GM23338 (cell line): ENCODE data around the gene KLHL1. TPM values are rescaled to one million over a fixed set of nuclear protein-coding genes. Genes with fewer than 3 reads are reported as not detected.

Source experiments
- ATAC-seq: fragments of 200-7000 bp; cut with Tn5 transposase; 3 replicates; pipeline ENCODE4 v1.9.1; 2020
- DNase-seq: peaks from one replicate; pipeline ENCODE4 v3.0.0-alpha.2; 2015; ENCODE audit warnings: low spot score
- H2AFZ ChIP-seq: fragments of 200-600 bp; sonication (generic); 2 replicates; pipeline ENCODE4 v1.8.0; 2016; ENCODE audit warnings: antibody characterized with exemption, mild to moderate bottlenecking, moderate library complexity
- H3F3A ChIP-seq: fragments of 200-600 bp; sonication (generic); replicated peaks from 2 replicates; pipeline ENCODE4 v1.8.0; 2017; ENCODE audit warnings: antibody characterized with exemption, mixed run types, low read depth
- H3K27ac ChIP-seq: fragments of 200-600 bp; sonication (generic); 2 replicates; pipeline ENCODE4 v1.6.1; 2016; ENCODE audit warnings: low read depth
- H3K27me3 ChIP-seq: fragments of 200-600 bp; sonication (generic); 2 replicates; pipeline ENCODE4 v1.8.0; 2016; ENCODE audit warnings: mild to moderate bottlenecking, mixed run types, moderate library complexity; ENCODE audit not compliant: insufficient read depth
- H3K36me3 ChIP-seq: fragments of 200-600 bp; sonication (generic); 2 replicates; pipeline ENCODE4 v1.8.0; 2016; ENCODE audit warnings: mild to moderate bottlenecking; ENCODE audit not compliant: insufficient read depth
- H3K4me1 ChIP-seq: fragments of 200-600 bp; sonication (generic); 2 replicates; pipeline ENCODE4 v1.8.0; 2016; ENCODE audit warnings: mild to moderate bottlenecking, moderate library complexity; ENCODE audit not compliant: insufficient read depth
- H3K4me2 ChIP-seq: fragments of 200-600 bp; sonication (generic); 2 replicates; pipeline ENCODE4 v1.7.1; 2017; ENCODE audit warnings: mixed run types
- H3K4me3 ChIP-seq: fragments of 200-600 bp; sonication (generic); 2 replicates; pipeline ENCODE4 v1.6.1; 2016; ENCODE audit warnings: mixed run types
- H3K79me2 ChIP-seq: fragments of 200-600 bp; sonication (generic); replicated peaks from 2 replicates; pipeline ENCODE4 v1.8.0; 2017; ENCODE audit warnings: mild to moderate bottlenecking; ENCODE audit not compliant: insufficient read depth
- H3K9me2 ChIP-seq: fragments of 200-600 bp; sonication (generic); 2 replicates; pipeline ENCODE4 v1.8.0; 2017; ENCODE audit not compliant: insufficient read depth
- H4K20me1 ChIP-seq: fragments of 200-600 bp; sonication (generic); replicated peaks from 2 replicates; pipeline ENCODE4 v1.8.0; 2017; ENCODE audit warnings: mild to moderate bottlenecking; ENCODE audit not compliant: insufficient read depth
- H3K27ac Mint-ChIP-seq: 2 replicates; pipeline ENCODE4 v1.8.0; 2020; ENCODE audit warnings: inconsistent platforms, mild to moderate bottlenecking, moderate library complexity, mixed read lengths
- H3K27me3 Mint-ChIP-seq: 3 replicates; pipeline ENCODE4 v1.8.0; 2022; ENCODE audit warnings: low read depth, mild to moderate bottlenecking, moderate library complexity, mixed read lengths, inconsistent platforms; ENCODE audit not compliant: insufficient read depth, poor library complexity
- H3K36me3 Mint-ChIP-seq: 3 replicates; pipeline ENCODE4 v1.8.0; 2021; ENCODE audit warnings: low read depth, mild to moderate bottlenecking, inconsistent platforms, moderate library complexity, mixed read lengths
- H3K4me1 Mint-ChIP-seq: 3 replicates; pipeline ENCODE4 v1.8.0; 2020; ENCODE audit warnings: mild to moderate bottlenecking, inconsistent platforms, mixed read lengths
- H3K4me3 Mint-ChIP-seq: 3 replicates; pipeline ENCODE4 v1.8.0; 2021; ENCODE audit warnings: moderate library complexity, mild to moderate bottlenecking, inconsistent platforms, mixed read lengths
- H3K9me3 Mint-ChIP-seq: 3 replicates; pipeline ENCODE4 v1.8.0; 2020; ENCODE audit warnings: moderate library complexity, mild to moderate bottlenecking, inconsistent platforms, mixed read lengths
- CTCF ChIP-seq, 2 experiments: fragments of 200-600 bp in 1 of 2; sonication (generic) in 1 of 2; conservative IDR thresholded peaks; 2 replicates each; pipeline versions ENCODE4 v1.5.1 to v1.6.1; 2016 to 2017; ENCODE audit warnings: antibody characterized with exemption in 2 of 2, low read depth in 2 of 2, mild to moderate bottlenecking in 2 of 2, moderate library complexity in 1 of 2
- ETS1 ChIP-seq: IDR thresholded peaks from 2 replicates; pipeline ENCODE4 v1.6.1; 2016; ENCODE audit warnings: antibody characterized with exemption
- EZH2 ChIP-seq: fragments of 200-600 bp; sonication (generic); IDR thresholded peaks from one replicate; pipeline ENCODE4 v1.8.0; 2017; ENCODE audit warnings: antibody characterized with exemption, mild to moderate bottlenecking, low read depth; ENCODE audit not compliant: unreplicated experiment
- EZH2phosphoT487 ChIP-seq: fragments of 200-600 bp; sonication (generic); IDR thresholded peaks from one replicate; pipeline ENCODE4 v1.8.1; 2018; ENCODE audit warnings: antibody characterized with exemption; ENCODE audit not compliant: unreplicated experiment
- JUNB ChIP-seq: IDR thresholded peaks from one replicate; pipeline ENCODE4 v1.6.1; 2016; ENCODE audit warnings: antibody characterized with exemption; ENCODE audit not compliant: unreplicated experiment
- NANOG ChIP-seq: IDR thresholded peaks from 2 replicates; pipeline ENCODE4 v1.6.1; 2016; ENCODE audit warnings: antibody characterized with exemption, borderline replicate concordance
- POLR2AphosphoS5 ChIP-seq: IDR thresholded peaks from 2 replicates; pipeline ENCODE4 v1.6.1; 2016; ENCODE audit warnings: antibody characterized with exemption, low read depth
- REST ChIP-seq: IDR thresholded peaks from one replicate; pipeline ENCODE4 v1.6.1; 2018; ENCODE audit warnings: antibody characterized with exemption; ENCODE audit not compliant: unreplicated experiment
- ZNF114 ChIP-seq: fragments of 250-450 bp; sonication (Bioruptor Pico); IDR thresholded peaks from 2 replicates; pipeline ENCODE4 v1.5.0; 2020; ENCODE audit warnings: mild to moderate bottlenecking, moderate library complexity
- ZNF331 ChIP-seq: fragments of 250-450 bp; sonication (Bioruptor Pico); IDR thresholded peaks from 2 replicates; pipeline ENCODE4 v1.5.0; 2020; ENCODE audit warnings: low read depth, mild to moderate bottlenecking, moderate library complexity
- polyA plus RNA-seq: library from polyadenylated mRNA; unstranded; fragments of >200 nt; fragmentation: Nextera tagmentation; extraction: Ambion mirVana; gene quantifications from 2 replicates; pipeline ENCODE4 v1.2.1, GENCODE V29; 2016
- total RNA-seq: library from RNA; depleted of rRNA; stranded (reverse); fragments of >200 nt; shearing (Covaris generic); gene quantifications from 2 replicates; pipeline ENCODE4 v1.2.3, GENCODE V29; 2014

Gene KLHL1
- total and polyA plus RNA-seq, 2 experiments from 2014 or later, result not detected

GRCh38 chr13:69928262-69928661, 180.0 kb downstream of the KLHL1 start (continued):
- TF ChIP-seq CTCF (conservative IDR thresholded peaks at IDR 0.05; ENCODE audit: low read depth in 2 of 2) (no peak), NANOG (no peak), EZH2 (no peak), ETS1 (no peak), REST (no peak), EZH2phosphoT487 (no peak), JUNB (no peak)

GRCh38 chr13:69921156-69921555, 187.1 kb downstream of the KLHL1 start:
- H3K27ac ChIP-seq, result no peak overlapping the region
- H3K4me2 ChIP-seq, result no peak overlapping the region
- no peak for TF ChIP-seq ZNF114
- no peak for TF ChIP-seq EZH2
- no peak for TF ChIP-seq CTCF (conservative IDR thresholded peaks at IDR 0.05; ENCODE audit: low read depth in 2 of 2)
- TF ChIP-seq ZNF331 (CRISPR knock-in tag), result no peak
- TF ChIP-seq POLR2AphosphoS5, result no peak
- no peak for TF ChIP-seq JUNB

More at GRCh38 chr13:69921156-69921555, 187.1 kb downstream of the KLHL1 start:
- Histone ChIP-seq H4K20me1 (no peaks in the 10 kb centered on the region), H3K9me2 (no peaks in the 10 kb centered on the region), H3F3A (no peaks in the 10 kb centered on the region), H3K4me3 (no peak overlapping the region), H2AFZ (no peak overlapping the region), H3K36me3 (no peaks in the 10 kb centered on the region), H3K79me2 (no peaks in the 10 kb centered on the region), H3K4me1 (no peaks in the 10 kb centered on the region), H3K27me3 (no peaks in the 10 kb centered on the region)
- DNase-seq (no peak), ATAC-seq (no peak)
- peaks cover 6% of the 10 kb centered on the region; the same call in 1 of the 3 replicates for H3K36me3 Mint-ChIP-seq
- peaks cover 1% of the 10 kb centered on the region for H3K27me3 Mint-ChIP-seq
- H3K4me3 Mint-ChIP-seq, result no peak overlapping the region
- no peak overlapping the region for H3K27ac Mint-ChIP-seq
- peaks cover 12% of the 10 kb centered on the region for H3K9me3 Mint-ChIP-seq
- H3K4me1 Mint-ChIP-seq, result peaks cover 11% of the 10 kb centered on the region
